Neuronal stem cell (in vitro differentiated cells): ENCODE results near the gene PCCA.

Source experiments
- DNase-seq: peaks from one replicate; pipeline ENCODE4 v3.0.0-alpha.2; 2013; ENCODE audit warnings: low spot score
- H2AFZ ChIP-seq: one replicate; pipeline ENCODE4 v1.6.1; 2013; ENCODE audit warnings: mild to moderate bottlenecking, low read length, inconsistent platforms
- H2AK5ac ChIP-seq: 2 replicates; pipeline ENCODE4 v1.6.1; 2013; ENCODE audit warnings: low read depth, mild to moderate bottlenecking, inconsistent platforms, low read length, moderate library complexity, mixed read lengths
- H2BK120ac ChIP-seq: 2 replicates; pipeline ENCODE4 v1.6.1; 2013; ENCODE audit warnings: low read depth, mild to moderate bottlenecking, inconsistent platforms, low read length, moderate library complexity, mixed read lengths
- H2BK12ac ChIP-seq: one replicate; pipeline ENCODE4 v1.6.1; 2013; ENCODE audit warnings: low read length, inconsistent platforms
- H2BK15ac ChIP-seq: 2 replicates; pipeline ENCODE4 v1.6.1; 2013; ENCODE audit warnings: mild to moderate bottlenecking, low read length, inconsistent platforms, mixed read lengths
- H2BK5ac ChIP-seq: one replicate; pipeline ENCODE4 v1.6.1; 2013; ENCODE audit warnings: inconsistent platforms, mild to moderate bottlenecking, low read length, moderate library complexity
- H3K14ac ChIP-seq: one replicate; pipeline ENCODE4 v1.6.1; 2013; ENCODE audit warnings: low read length, inconsistent platforms
- H3K18ac ChIP-seq: 2 replicates; pipeline ENCODE4 v1.6.1; 2013; ENCODE audit warnings: low read length, inconsistent platforms
- H3K23ac ChIP-seq: 2 replicates; pipeline ENCODE4 v1.6.1; 2013; ENCODE audit warnings: low read depth, mild to moderate bottlenecking, mixed read lengths, low read length, inconsistent platforms; ENCODE audit not compliant: poor library complexity
- H3K27ac ChIP-seq: replicated peaks from 3 replicates; pipeline ENCODE4 v1.5.1; 2013; ENCODE audit warnings: low read length, inconsistent platforms
- H3K27me3 ChIP-seq, 3 experiments: 2 replicates each; pipeline ENCODE4 v1.6.1; 2013; ENCODE audit warnings: low read length in 3 of 3, mild to moderate bottlenecking in 2 of 3, inconsistent platforms in 1 of 3, low read depth in 1 of 3, mixed read lengths in 1 of 3, moderate library complexity in 1 of 3; ENCODE audit not compliant: control insufficient read depth in 3 of 3, insufficient read depth in 3 of 3
- H3K36me3 ChIP-seq, 2 donors: replicated peaks in 1 of 2; 2 replicates each; pipeline ENCODE4 v1.6.1; 2013; ENCODE audit warnings: low read length in 2 of 2; ENCODE audit not compliant: control insufficient read depth in 2 of 2, insufficient read depth in 2 of 2
- H3K4ac ChIP-seq: 2 replicates; pipeline ENCODE4 v1.6.1; 2013; ENCODE audit warnings: inconsistent platforms, mild to moderate bottlenecking, low read length, moderate library complexity
- H3K4me1 ChIP-seq, 2 donors: 1 replicate in 1 of 2; 2 replicates in 1 of 2; pipeline ENCODE4 v1.6.1; 2013; ENCODE audit warnings: low read length in 2 of 2, low read depth in 1 of 2; ENCODE audit not compliant: control insufficient read depth in 2 of 2, insufficient read depth in 1 of 2
- H3K4me2 ChIP-seq: one replicate; pipeline ENCODE4 v1.6.1; 2013; ENCODE audit warnings: mild to moderate bottlenecking, low read length, inconsistent platforms; ENCODE audit not compliant: insufficient read depth, poor library complexity, severe bottlenecking
- H3K4me3 ChIP-seq, 2 donors: 2 replicates each; pipeline ENCODE4 v1.5.1; 2013; ENCODE audit warnings: low read length in 2 of 2, mild to moderate bottlenecking in 2 of 2, inconsistent platforms in 1 of 2, moderate library complexity in 1 of 2
- H3K79me1 ChIP-seq: one replicate; pipeline ENCODE4 v1.6.1; 2013; ENCODE audit warnings: low read depth, mild to moderate bottlenecking, inconsistent platforms, low read length, moderate library complexity
- H3K9ac ChIP-seq: one replicate; pipeline ENCODE4 v1.6.1; 2013; ENCODE audit warnings: mild to moderate bottlenecking, low read depth, low read length, inconsistent platforms; ENCODE audit not compliant: poor library complexity
- H3K9me3 ChIP-seq, 2 donors: replicated peaks in 1 of 2; 2 replicates each; pipeline versions ENCODE3 to v1.6.1; 2013; ENCODE audit warnings: low read length in 2 of 2, mild to moderate bottlenecking in 2 of 2, inconsistent platforms in 1 of 2, low read depth in 1 of 2, mixed read lengths in 1 of 2, moderate library complexity in 1 of 2; ENCODE audit not compliant: control insufficient read depth in 2 of 2, insufficient read depth in 1 of 2
- H4K8ac ChIP-seq: one replicate; pipeline ENCODE4 v1.6.1; 2013; ENCODE audit warnings: low read depth, mild to moderate bottlenecking, inconsistent platforms, low read length, moderate library complexity
- H4K91ac ChIP-seq: one replicate; pipeline ENCODE4 v1.6.1; 2013; ENCODE audit warnings: low read length, low read depth, mild to moderate bottlenecking, inconsistent platforms; ENCODE audit not compliant: poor library complexity
- WGBS, 2 donors: extraction: QIAGEN DNeasy Blood & Tissue Kit; methylation state at CpG; one replicate each; pipeline ENCODE4 v1.1.7; 2013; ENCODE audit warnings: missing lambda C conversion rate in 2 of 2, mixed read lengths in 1 of 2; ENCODE audit not compliant: insufficient read length in 2 of 2, insufficient replicate concordance in 1 of 2; ENCODE audit errors: extremely low coverage in 2 of 2; 5-methylcytosine and 5-hydroxymethylcytosine counted together

PCCA gene

DNA sequence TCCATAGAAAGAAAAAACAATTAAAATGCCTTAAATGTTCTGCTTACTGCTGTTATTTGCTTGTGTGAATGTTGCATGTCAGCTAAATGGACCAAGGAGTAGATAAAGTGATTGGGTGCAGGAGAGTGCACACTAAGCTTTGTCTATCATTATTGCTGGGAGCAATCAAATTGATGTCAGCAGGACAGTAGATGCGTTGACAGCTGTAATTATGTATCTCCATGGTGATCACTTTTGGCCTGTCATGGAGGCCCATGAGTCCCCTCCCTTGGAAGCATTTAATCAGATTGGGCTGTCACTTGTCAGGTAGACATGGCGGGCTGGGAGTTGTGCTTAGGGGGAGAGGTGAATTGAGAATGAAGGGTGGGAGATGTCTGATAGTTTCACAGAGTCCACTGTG is 215.3 kb downstream of the PCCA start:
- H3K18ac ChIP-seq: no peak overlapping the region

GRCh38 chr13:100305398-100305797 is 216.5 kb downstream of the PCCA start:
- Histone ChIP-seq H3K9ac (no peak overlapping the region), H3K4me2 (no peak overlapping the region), H2BK15ac (no peak overlapping the region), H4K8ac (no peak overlapping the region), H2BK12ac (no peak overlapping the region), H3K4me3 (no peak overlapping the region), H3K27ac (no peak overlapping the region), H3K18ac (no peak overlapping the region), H3K14ac (no peak overlapping the region), H3K4me1 (peaks cover 0 to 9% of the 10 kb centered on the region in 2 donors), H3K27me3 (no peaks in the 10 kb centered on the region), H3K79me1 (no peaks in the 10 kb centered on the region), H2BK120ac (no peak overlapping the region), H3K4ac (no peak overlapping the region), H3K36me3 (peaks cover 0 to 14% of the 10 kb centered on the region in 2 donors), H2AK5ac (no peak overlapping the region), H4K91ac (no peak overlapping the region), H3K23ac (no peak overlapping the region), H2AFZ (no peak overlapping the region), H2BK5ac (no peak overlapping the region), H3K9me3 (peaks cover 0 to 2% of the 10 kb centered on the region in 2 donors)
- no peak for DNase-seq
- no CpG with 5 or more reads among the region's 2 CpGs for WGBS, 2 donors

More for the DNA sequence above, 215.3 kb downstream of the PCCA start:
- Histone ChIP-seq H3K36me3 (peaks cover 0 to 9% of the 10 kb centered on the region in 2 donors), H2BK120ac (no peak overlapping the region), H2AFZ (no peak overlapping the region), H3K4me2 (no peak overlapping the region), H3K27me3 (no peaks in the 10 kb centered on the region), H4K8ac (no peak overlapping the region), H3K4ac (no peak overlapping the region), H3K9ac (no peak overlapping the region), H4K91ac (no peak overlapping the region), H3K23ac (no peak overlapping the region), H2BK5ac (no peak overlapping the region), H3K79me1 (no peaks in the 10 kb centered on the region), H3K9me3 (peaks cover 0 to 2% of the 10 kb centered on the region in 2 donors), H2BK12ac (no peak overlapping the region), H3K4me3 (no peak overlapping the region), H3K14ac (no peak overlapping the region), H2BK15ac (no peak overlapping the region), H3K27ac (no peak overlapping the region), H2AK5ac (no peak overlapping the region), H3K4me1 (peaks cover 0 to 9% of the 10 kb centered on the region in 2 donors)
- DNase-seq: no peak
- WGBS, 2 donors: no CpG with 5 or more reads among the region's 2 CpGs

DNA sequence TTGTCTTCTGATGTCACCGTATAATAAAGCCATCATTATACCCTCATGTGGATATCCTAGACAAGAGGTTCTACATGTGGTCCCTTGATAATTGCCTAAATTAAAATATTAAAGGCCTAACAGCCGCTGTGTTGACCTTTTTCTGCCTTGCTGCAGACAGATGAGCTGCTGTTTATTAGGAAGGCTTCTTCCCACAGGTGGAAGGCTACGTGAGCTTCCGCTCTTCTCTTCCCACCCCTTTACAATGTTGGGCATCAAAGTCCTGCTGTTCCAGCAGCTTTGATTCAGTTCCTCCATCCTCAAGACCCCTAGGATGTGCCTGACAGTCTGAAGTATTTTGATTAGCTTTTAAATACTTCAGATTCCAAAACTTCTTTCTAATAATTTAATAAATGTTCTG is 217.1 kb downstream of the PCCA start:
- Histone ChIP-seq H3K14ac (no peak overlapping the region), H3K79me1 (no peaks in the 10 kb centered on the region), H3K23ac (no peak overlapping the region), H2BK120ac (no peak overlapping the region), H3K9ac (no peak overlapping the region), H3K4me2 (no peak overlapping the region), H3K18ac (no peak overlapping the region), H4K8ac (no peak overlapping the region), H3K9me3 (no peaks in the 10 kb centered on the region), H2BK5ac (no peak overlapping the region), H2AK5ac (no peak overlapping the region), H2AFZ (no peak overlapping the region), H3K36me3 (peaks cover 0 to 14% of the 10 kb centered on the region in 2 donors), H3K4me3 (no peak overlapping the region), H2BK15ac (no peak overlapping the region), H2BK12ac (no peak overlapping the region), H3K27me3 (no peaks in the 10 kb centered on the region), H3K4ac (no peak overlapping the region), H4K91ac (no peak overlapping the region), H3K4me1 (peaks cover 0 to 9% of the 10 kb centered on the region in 2 donors), H3K27ac (no peak overlapping the region)
- WGBS, 2 donors: no CpG with 5 or more reads among the region's 4 CpGs
- DNase-seq: no peak

GRCh38 chr13:100306434-100306999 is 217.6 kb downstream of the PCCA start:
- Histone ChIP-seq H3K9ac (no peak overlapping the region), H2BK12ac (no peak overlapping the region), H3K36me3 (peaks cover 0 to 14% of the 10 kb centered on the region in 2 donors), H3K4me1 (peaks cover 0 to 9% of the 10 kb centered on the region in 2 donors), H3K18ac (no peak overlapping the region), H2BK15ac (no peak overlapping the region), H4K8ac (no peak overlapping the region), H3K27me3 (no peaks in the 10 kb centered on the region), H2AFZ (no peak overlapping the region), H3K14ac (no peak overlapping the region), H3K79me1 (no peaks in the 10 kb centered on the region), H2AK5ac (no peak overlapping the region), H3K4me2 (no peak overlapping the region), H2BK5ac (no peak overlapping the region), H3K4ac (no peak overlapping the region), H2BK120ac (no peak overlapping the region), H3K4me3 (no peak overlapping the region), H3K27ac (no peak overlapping the region), H3K23ac (no peak overlapping the region), H4K91ac (no peak overlapping the region), H3K9me3 (no peaks in the 10 kb centered on the region)
- no CpG with 5 or more reads among the region's 5 CpGs for WGBS, 2 donors
- no peak for DNase-seq
